Measurements from ENCODE around the gene HSF2BP. TPM values are rescaled to one million over a fixed set of nuclear protein-coding genes. Genes with fewer than 3 reads are reported as not detected.

HSF2BP gene
- total RNA-seq, 1 experiment from 2014 or later: 1.5 TPM

DNA sequence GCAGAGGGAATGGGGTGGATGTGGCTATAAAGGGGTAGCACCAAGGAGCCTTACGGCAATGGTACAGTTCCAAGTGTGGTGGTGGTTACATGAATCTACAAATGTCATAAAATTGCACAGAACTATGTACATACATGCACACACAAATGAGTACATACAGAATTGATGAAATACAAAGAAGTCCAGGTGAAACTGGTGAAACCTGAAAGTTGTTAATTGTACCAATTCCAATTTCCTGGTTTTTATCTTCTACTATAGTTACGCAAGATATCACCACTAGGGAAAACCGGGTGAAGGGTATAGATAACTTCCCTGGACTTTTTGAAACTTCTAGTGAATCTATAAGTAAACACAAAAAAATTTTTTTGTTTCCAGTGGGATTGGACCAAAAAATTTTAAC is 18.9 kb downstream of the HSF2BP start:
- H3K27ac ChIP-seq (ENCODE audit: insufficient read length, low read depth, low read length): no peak overlapping the region
- no peak overlapping the region for H3K27ac Mint-ChIP-seq
- H3K9me3 Mint-ChIP-seq: no peaks in the 10 kb centered on the region; a peak in 1 of 5 replicates

More for the DNA sequence above, 18.9 kb downstream of the HSF2BP start:
- Histone ChIP-seq H3K4me1 (ENCODE audit: insufficient read depth, low read length) (no peaks in the 10 kb centered on the region), H4K20me1 (ENCODE audit: control insufficient read depth, insufficient read depth, insufficient read length) (no peaks in the 10 kb centered on the region), H3K27me3 (ENCODE audit: insufficient read depth, low read length) (no peaks in the 10 kb centered on the region), H3K14ac (ENCODE audit: insufficient read depth, low read length) (no peak overlapping the region), H3K4ac (ENCODE audit: low read depth, low read length) (no peak overlapping the region), H3K23me2 (ENCODE audit: insufficient read length, low read depth, low read length, poor library complexity, severe bottlenecking) (no peaks in the 10 kb centered on the region), H2BK5ac (ENCODE audit: insufficient read length, low read length) (no peak overlapping the region), H3K56ac (ENCODE audit: insufficient read length, low read depth, low read length) (no peak overlapping the region), H4K5ac (ENCODE audit: insufficient read length, low read depth, low read length) (no peak overlapping the region), H4K8ac (replicated peaks; ENCODE audit: insufficient read length, low read depth, low read length) (no peak overlapping the region), H3K79me2 (ENCODE audit: insufficient read depth, low read length) (no peaks in the 10 kb centered on the region), H4K91ac (ENCODE audit: insufficient read length, low read depth, low read length) (no peak overlapping the region), H3K4me2 (ENCODE audit: insufficient read depth, insufficient read length, low read length) (no peak overlapping the region), H2BK120ac (ENCODE audit: low read depth, low read length, poor library complexity, severe bottlenecking) (no peak overlapping the region), H3K18ac (ENCODE audit: insufficient read length, low read depth, low read length) (no peak overlapping the region), H3T11ph (ENCODE audit: low read length) (no peak overlapping the region), H3K79me1 (ENCODE audit: insufficient read depth, low read depth, low read length, poor library complexity, severe bottlenecking) (no peaks in the 10 kb centered on the region), H3K23ac (ENCODE audit: insufficient read length, low read depth, low read length) (no peak overlapping the region), H2BK20ac (ENCODE audit: low read depth, low read length, poor library complexity, severe bottlenecking) (no peak overlapping the region), H2BK12ac (ENCODE audit: insufficient read length, low read depth, low read length) (no peak overlapping the region), H3K9ac (ENCODE audit: extremely low read depth, insufficient read length, low read length) (no peak overlapping the region), H2AK5ac (ENCODE audit: insufficient read length, low read length) (no peak overlapping the region), H2BK15ac (ENCODE audit: low read depth, low read length) (no peak overlapping the region), H3K9me3 (ENCODE audit: control insufficient read depth, low read depth, low read length) (no peaks in the 10 kb centered on the region), H2AFZ (ENCODE audit: low read length) (no peak overlapping the region)
- DNase-seq: no peak
- Mint-ChIP-seq H3K4me3 (no peak overlapping the region), H3K4me1 (peaks cover 6 to 7% of the 10 kb centered on the region in 2 experiments; a peak in 2 of 4 replicates), H3K27me3 (ENCODE audit: low read depth) (no peaks in the 10 kb centered on the region), H3K36me3 (ENCODE audit: insufficient read depth in 1 of 3, low read depth in 3 of 3) (no peaks in the 10 kb centered on the region)
- TF ChIP-seq, protein P1, sequence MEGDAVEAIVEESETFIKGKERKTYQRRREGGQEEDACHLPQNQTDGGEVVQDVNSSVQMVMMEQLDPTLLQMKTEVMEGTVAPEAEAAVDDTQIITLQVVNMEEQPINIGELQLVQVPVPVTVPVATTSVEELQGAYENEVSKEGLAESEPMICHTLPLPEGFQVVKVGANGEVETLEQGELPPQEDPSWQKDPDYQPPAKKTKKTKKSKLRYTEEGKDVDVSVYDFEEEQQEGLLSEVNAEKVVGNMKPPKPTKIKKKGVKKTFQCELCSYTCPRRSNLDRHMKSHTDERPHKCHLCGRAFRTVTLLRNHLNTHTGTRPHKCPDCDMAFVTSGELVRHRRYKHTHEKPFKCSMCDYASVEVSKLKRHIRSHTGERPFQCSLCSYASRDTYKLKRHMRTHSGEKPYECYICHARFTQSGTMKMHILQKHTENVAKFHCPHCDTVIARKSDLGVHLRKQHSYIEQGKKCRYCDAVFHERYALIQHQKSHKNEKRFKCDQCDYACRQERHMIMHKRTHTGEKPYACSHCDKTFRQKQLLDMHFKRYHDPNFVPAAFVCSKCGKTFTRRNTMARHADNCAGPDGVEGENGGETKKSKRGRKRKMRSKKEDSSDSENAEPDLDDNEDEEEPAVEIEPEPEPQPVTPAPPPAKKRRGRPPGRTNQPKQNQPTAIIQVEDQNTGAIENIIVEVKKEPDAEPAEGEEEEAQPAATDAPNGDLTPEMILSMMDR (conservative IDR thresholded peaks at IDR 0.05): no peak; the same call in 2 of the 3 replicates
- no CpG with 5 or more reads among the region's 3 CpGs for whole genome bisulfite sequencing (ENCODE audit: extremely low coverage, insufficient read length, low lambda C conversion rate)
